GM23248 (cell line): ENCODE measurements around the gene ANXA9. TPM values are rescaled to one million over a fixed set of nuclear protein-coding genes. Genes with fewer than 3 reads are reported as not detected.

Experiments used
- DNase-seq: peaks from one replicate; pipeline ENCODE4 v3.0.0-alpha.2; 2015
- H2AFZ ChIP-seq: fragments of 200-600 bp; sonication (generic); 2 replicates; pipeline ENCODE4 v1.6.1; 2016; ENCODE audit warnings: antibody characterized with exemption
- H3F3A ChIP-seq: fragments of 200-600 bp; sonication (generic); 2 replicates; pipeline ENCODE4 v1.6.1; 2016; ENCODE audit warnings: mild to moderate bottlenecking, antibody characterized with exemption, mixed run types; ENCODE audit not compliant: insufficient read depth
- H3K27ac ChIP-seq: fragments of 200-600 bp; sonication (generic); 2 replicates; pipeline ENCODE4 v1.5.1; 2016; ENCODE audit warnings: mild to moderate bottlenecking
- H3K27me3 ChIP-seq: fragments of 200-600 bp; sonication (generic); replicated peaks from 2 replicates; pipeline ENCODE4 v1.6.1; 2016; ENCODE audit warnings: mild to moderate bottlenecking; ENCODE audit not compliant: insufficient read depth
- H3K36me3 ChIP-seq: fragments of 200-600 bp; sonication (generic); 2 replicates; pipeline ENCODE4 v1.6.1; 2016; ENCODE audit warnings: low read depth, mild to moderate bottlenecking
- H3K4me1 ChIP-seq: fragments of 200-600 bp; sonication (generic); 2 replicates; pipeline ENCODE4 v1.6.1; 2016; ENCODE audit warnings: mild to moderate bottlenecking; ENCODE audit not compliant: insufficient read depth
- H3K4me2 ChIP-seq: fragments of 200-600 bp; sonication (generic); one replicate; pipeline ENCODE4 v1.6.1; 2016; ENCODE audit warnings: mild to moderate bottlenecking; ENCODE audit not compliant: unreplicated experiment
- H3K4me3 ChIP-seq: fragments of 200-600 bp; sonication (generic); 2 replicates; pipeline ENCODE4 v1.5.1; 2016; ENCODE audit warnings: mild to moderate bottlenecking
- H3K79me2 ChIP-seq: fragments of 200-600 bp; sonication (generic); 2 replicates; pipeline ENCODE4 v1.6.1; 2016; ENCODE audit warnings: mild to moderate bottlenecking; ENCODE audit not compliant: insufficient read depth
- H3K9ac ChIP-seq: fragments of 200-600 bp; sonication (generic); 2 replicates; pipeline ENCODE4 v1.6.1; 2016; ENCODE audit warnings: mild to moderate bottlenecking
- H3K9me2 ChIP-seq: fragments of 200-600 bp; sonication (generic); 2 replicates; pipeline ENCODE4 v1.6.1; 2016; ENCODE audit warnings: mixed run types, mild to moderate bottlenecking, moderate library complexity; ENCODE audit not compliant: insufficient read depth
- H3K9me3 ChIP-seq: fragments of 200-600 bp; sonication (generic); one replicate; pipeline ENCODE4 v1.6.1; 2017; ENCODE audit warnings: low read depth
- H4K20me1 ChIP-seq: fragments of 200-600 bp; sonication (generic); 2 replicates; pipeline ENCODE4 v1.6.0; 2016; ENCODE audit not compliant: insufficient read depth
- EZH2 ChIP-seq: fragments of 200-600 bp; sonication (generic); IDR thresholded peaks from 2 replicates; pipeline ENCODE4 v1.6.1; 2018; ENCODE audit warnings: antibody characterized with exemption, mild to moderate bottlenecking; ENCODE audit not compliant: insufficient read depth, poor library complexity, severe bottlenecking
- EZH2phosphoT487 ChIP-seq: fragments of 200-600 bp; sonication (generic); IDR thresholded peaks from 2 replicates; pipeline ENCODE4 v1.6.1; 2018; ENCODE audit warnings: antibody characterized with exemption, moderate library complexity, mild to moderate bottlenecking, low read depth; ENCODE audit not compliant: insufficient read depth
- WGBS, 2 experiments: methylation state at CpG; one replicate each; pipeline ENCODE4 v1.1.6; 2015 to 2017; ENCODE audit warnings: low lambda C conversion rate in 2 of 2, low coverage in 1 of 2; ENCODE audit errors: missing lambda C conversion rate in 2 of 2; 5-methylcytosine and 5-hydroxymethylcytosine counted together
- in situ Hi-C: fragments of 300-500 bp; cut with MboI; formaldehyde crosslinking; loops from 2 replicates; pipeline ENCODE4 v1.15.0; 2020
- polyA plus RNA-seq: library from polyadenylated mRNA; unstranded; fragments of >200 nt; fragmentation: Nextera tagmentation; extraction: Ambion mirVana; gene quantifications from 2 replicates; pipeline ENCODE4 v1.2.1, GENCODE V29; 2016
- total RNA-seq: library from RNA; depleted of rRNA; stranded (reverse); fragments of >200 nt; shearing (Covaris generic); gene quantifications from 2 replicates; pipeline ENCODE4 v1.2.3, GENCODE V29; 2014

ANXA9 gene
- total and polyA plus RNA-seq, 2 experiments from 2014 or later: 0.26 TPM; not detected in 1

GRCh38 chr1:150973258-150973835, 8.7 kb upstream of the ANXA9 start:
- in situ Hi-C loops: no loop called here

DNA sequence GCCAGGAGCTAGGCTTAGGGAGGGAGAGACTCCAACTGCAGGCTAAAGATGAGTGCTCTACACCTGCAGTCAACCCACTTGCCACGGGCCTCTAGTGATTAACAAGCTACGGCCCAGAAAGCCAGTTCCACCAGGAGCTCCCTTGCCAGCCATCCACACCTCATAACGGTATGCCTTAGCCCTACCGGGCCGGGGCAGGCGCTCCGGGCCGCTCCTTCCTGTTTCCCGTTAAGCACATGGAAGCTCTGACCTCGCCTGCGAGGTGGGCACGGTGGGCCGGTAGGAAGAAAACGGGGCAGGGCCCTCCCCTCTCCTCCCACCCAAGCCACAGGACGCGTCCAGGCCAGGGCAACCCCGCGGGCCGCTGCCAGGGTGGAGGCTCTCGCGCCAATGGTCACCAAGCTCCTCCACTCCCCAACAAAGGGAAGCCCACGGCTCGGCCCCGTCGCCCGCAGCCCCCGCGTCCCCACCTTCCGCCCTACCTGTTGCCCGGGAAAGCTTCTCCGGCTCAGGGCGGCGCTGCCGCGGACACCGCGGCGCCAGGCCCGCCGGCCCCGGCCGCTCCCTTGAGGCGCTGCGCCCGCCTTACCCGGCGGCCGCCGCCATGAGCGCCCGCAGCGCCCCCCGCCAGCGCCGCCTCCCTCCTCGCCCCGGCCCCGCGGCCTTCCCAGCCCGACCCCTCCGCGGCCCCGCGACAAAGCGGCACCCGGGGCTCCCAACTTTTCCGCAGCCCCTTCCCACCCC, 8.1 kb upstream of the ANXA9 start:
- Histone ChIP-seq H3K4me3 (peak overlapping the region; percentile 99), H2AFZ (peak overlapping the region; percentile 67), H3K4me2 (peak overlapping the region; percentile 97), H3K4me1 (peaks cover 50% of the 10 kb centered on the region), H3K27ac (peak overlapping the region; percentile 76), H4K20me1 (no peaks in the 10 kb centered on the region), H3K9me3 (no peaks in the 10 kb centered on the region), H3K79me2 (peaks cover 51% of the 10 kb centered on the region), H3K9me2 (no peaks in the 10 kb centered on the region), H3F3A (peaks cover 30% of the 10 kb centered on the region), H3K36me3 (no peaks in the 10 kb centered on the region), H3K27me3 (no peaks in the 10 kb centered on the region), H3K9ac (peak overlapping the region; percentile 96)
- 1% methylated on average over 18 to 67 of the region's 67 CpGs for WGBS, 2 experiments
- no peak for TF ChIP-seq EZH2
- no peak for TF ChIP-seq EZH2phosphoT487
- in situ Hi-C loops: no loop called here
- peak; percentile 64 for DNase-seq

More at GRCh38 chr1:150973258-150973835, 8.7 kb upstream of the ANXA9 start:
- no peaks in the 10 kb centered on the region for H4K20me1 ChIP-seq
- H2AFZ ChIP-seq: peak overlapping the region; percentile 60
- H3K27ac ChIP-seq: peak overlapping the region; percentile 76
- peak overlapping the region; percentile 97 for H3K4me2 ChIP-seq
- H3F3A ChIP-seq: peaks cover 30% of the 10 kb centered on the region
- H3K4me1 ChIP-seq: peaks cover 47% of the 10 kb centered on the region
- H3K9ac ChIP-seq: peak overlapping the region; percentile 96
- no peaks in the 10 kb centered on the region for H3K27me3 ChIP-seq
- no peaks in the 10 kb centered on the region for H3K9me3 ChIP-seq
- peak; percentile 61 for DNase-seq
- H3K4me3 ChIP-seq: peak overlapping the region; percentile 99
- H3K36me3 ChIP-seq: no peaks in the 10 kb centered on the region
- H3K9me2 ChIP-seq: no peaks in the 10 kb centered on the region
- peaks cover 58% of the 10 kb centered on the region for H3K79me2 ChIP-seq
- 1 to 4% methylated on average over 15 of the region's 15 CpGs for WGBS, 2 experiments
- TF ChIP-seq EZH2: no peak

DNA sequence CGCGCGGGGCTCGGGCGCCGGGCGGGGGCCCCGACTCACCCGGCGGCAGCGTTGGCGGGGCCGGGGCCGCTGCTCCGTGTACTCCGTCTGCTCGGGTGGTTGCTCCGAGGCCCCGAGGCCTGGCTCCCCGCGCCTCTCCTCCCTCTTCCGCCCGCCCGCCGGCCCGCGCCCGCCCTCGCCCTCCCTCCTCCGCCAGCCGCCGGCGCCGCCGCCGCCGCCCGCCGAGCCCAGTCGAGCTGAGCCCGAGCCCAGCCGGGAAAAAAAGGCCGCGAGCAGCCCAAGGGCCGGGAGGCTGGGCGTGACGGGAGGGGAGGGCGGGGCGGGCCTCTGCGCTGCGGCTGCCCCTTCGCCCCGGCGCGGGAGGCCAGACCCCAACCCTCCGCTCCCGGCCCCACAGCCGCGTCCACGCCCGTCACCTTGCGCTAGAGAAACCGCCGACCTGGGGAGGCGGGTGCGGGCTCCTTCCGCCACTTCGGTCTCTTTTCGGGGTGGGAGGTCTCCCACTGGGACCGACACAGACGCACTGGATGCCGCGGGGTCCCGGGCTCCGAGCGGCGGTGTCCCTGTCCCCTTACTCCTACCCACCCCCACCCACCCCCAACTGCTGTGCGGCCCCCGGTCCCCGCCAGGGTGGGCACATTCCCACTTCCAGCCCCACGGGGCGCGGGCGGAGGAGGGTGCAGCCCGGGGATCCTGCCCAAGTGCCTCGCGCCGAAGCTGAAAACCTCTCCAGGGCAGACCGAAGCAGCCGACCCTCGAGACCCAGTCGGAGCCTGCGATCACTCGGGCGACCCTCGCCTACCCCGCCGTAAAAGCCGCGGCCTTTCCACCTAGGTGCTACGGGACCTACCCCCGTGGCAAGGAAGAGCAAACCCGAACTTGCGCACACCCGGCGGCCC, 7.3 kb upstream of the ANXA9 start, which contains the start of gene CERS2:
TSS of gene CERS2 (minus strand) at position 256 of the 899 bp plus-strand sequence. CDS start 5,745 bp downstream, outside the sequence.
- peaks cover 43% of the 10 kb centered on the region for H3K79me2 ChIP-seq
- no peaks in the 10 kb centered on the region for H3K36me3 ChIP-seq
- H3K27me3 ChIP-seq: no peaks in the 10 kb centered on the region
- H3F3A ChIP-seq: peaks cover 30% of the 10 kb centered on the region
- no peaks in the 10 kb centered on the region for H3K9me3 ChIP-seq
- H3K9ac ChIP-seq: peak within 1 kb of the TSS; percentile 96
- H3K4me3 ChIP-seq: peak within 1 kb of the TSS; percentile 99
- 6 to 17% methylated on average over 35 to 95 of the region's 106 CpGs for WGBS, 2 experiments
- peak; percentile 94 for DNase-seq
- H3K9me2 ChIP-seq: no peaks in the 10 kb centered on the region
- in situ Hi-C loops: no loop called here
- peaks cover 56% of the 10 kb centered on the region for H3K4me1 ChIP-seq
- peak within 1 kb of the TSS; percentile 76 for H3K27ac ChIP-seq
- H2AFZ ChIP-seq: peak within 1 kb of the TSS; percentile 80
- H3K4me2 ChIP-seq: peak within 1 kb of the TSS; percentile 97
- no peaks in the 10 kb centered on the region for H4K20me1 ChIP-seq
- TF ChIP-seq EZH2 (no peak), EZH2phosphoT487 (no peak)

DNA sequence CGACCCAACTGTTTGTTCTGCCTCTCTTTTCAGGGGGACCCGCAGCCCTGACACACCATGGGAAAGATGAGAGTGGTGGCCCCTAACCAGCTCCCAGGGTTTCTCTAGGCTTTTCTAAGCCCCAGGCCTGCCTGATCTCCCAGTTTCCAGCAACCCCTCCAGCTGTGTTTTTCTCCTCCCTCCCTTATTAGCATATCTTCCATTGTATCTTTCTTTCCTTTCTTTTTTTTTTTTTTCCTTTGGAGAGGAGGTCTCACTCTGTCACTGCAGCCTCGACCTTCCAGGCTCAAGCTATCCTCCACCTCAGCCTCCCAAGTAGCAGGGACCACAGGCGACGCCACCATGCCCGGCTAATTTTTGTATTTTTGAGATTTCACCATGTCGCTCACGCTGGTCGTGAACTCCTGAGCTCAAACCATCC, 5.7 kb upstream of the ANXA9 start:
- Histone ChIP-seq H3K4me1 (peaks cover 51% of the 10 kb centered on the region), H3K36me3 (no peaks in the 10 kb centered on the region), H3K27me3 (no peaks in the 10 kb centered on the region), H3K9ac (no peak overlapping the region), H3K27ac (no peak overlapping the region), H3K79me2 (peaks cover 27% of the 10 kb centered on the region), H4K20me1 (no peaks in the 10 kb centered on the region), H2AFZ (0 out of 2 replicates have a peak overlapping the region, but pooled peaks have one; percentile 44), H3K9me3 (no peaks in the 10 kb centered on the region), H3K4me2 (no peak overlapping the region), H3K4me3 (no peak overlapping the region), H3F3A (peaks cover 23% of the 10 kb centered on the region), H3K9me2 (no peaks in the 10 kb centered on the region)
- no peak for DNase-seq
- TF ChIP-seq EZH2phosphoT487: no peak
- in situ Hi-C loops: no loop called here
- 97 to 98% methylated on average over 9 of the region's 9 CpGs for WGBS, 2 experiments
